ENCODE results near the gene SHKBP1. TPM values are rescaled to one million over a fixed set of nuclear protein-coding genes. Genes with fewer than 3 reads are reported as not detected.
A peak's percentile ranks its signal among the peaks of the same experiment; 100 is the strongest.

The SHKBP1 gene
- total RNA-seq, 4 donors from 2014 or later = 37.0 to 87.5 (median 47.8) TPM

GRCh38 chr19:40549007-40549708, 27.5 kb upstream of the SHKBP1 start:
- TF ChIP-seq CTCF (IDR thresholded peaks at IDR 0.05) = no peak
- peak; percentile 57 for ATAC-seq (ENCODE audit: low FRiP score)
- DNase-seq (ENCODE audit: low spot score) = peak; percentile 40

- TF ChIP-seq CTCF (IDR thresholded peaks at IDR 0.05) = no peak
- DNase-seq (ENCODE audit: low spot score) (no peak), ATAC-seq (ENCODE audit: low FRiP score) (no peak)
These were observed 25.7 kb upstream of the SHKBP1 start for GRCh38 chr19:40550951-40551350.

GRCh38 chr19:40552848-40553247, 23.8 kb upstream of the SHKBP1 start:
- no peak for ATAC-seq (ENCODE audit: low FRiP score)
- DNase-seq (ENCODE audit: low spot score) = no peak
- no peak for TF ChIP-seq CTCF (IDR thresholded peaks at IDR 0.05)

GRCh38 chr19:40553885-40554857, 22.5 kb upstream of the SHKBP1 start:
- ATAC-seq (ENCODE audit: low FRiP score) (no peak), DNase-seq (ENCODE audit: low spot score) (no peak)
- no peak for TF ChIP-seq CTCF (IDR thresholded peaks at IDR 0.05)

- ATAC-seq (ENCODE audit: low FRiP score) (no peak), DNase-seq (ENCODE audit: low spot score) (no peak)
- TF ChIP-seq CTCF (IDR thresholded peaks at IDR 0.05) = no peak
These were observed 20.5 kb upstream of the SHKBP1 start for GRCh38 chr19:40555978-40556689.

GRCh38 chr19:40556953-40557530, 19.6 kb upstream of the SHKBP1 start:
- DNase-seq (ENCODE audit: low spot score) (no peak), ATAC-seq (ENCODE audit: low FRiP score) (no peak)
- TF ChIP-seq CTCF (IDR thresholded peaks at IDR 0.05) = no peak
